HG02852 (cell line): ENCODE data around the gene PAPOLB.

Source experiments
- ATAC-seq: cut with Tn5 transposase; IDR thresholded peaks from one replicate; pipeline ENCODE4 v1.9.1; 2021; ENCODE audit warnings: mild to moderate bottlenecking, moderate library complexity; ENCODE audit not compliant: unreplicated experiment

The PAPOLB gene

DNA sequence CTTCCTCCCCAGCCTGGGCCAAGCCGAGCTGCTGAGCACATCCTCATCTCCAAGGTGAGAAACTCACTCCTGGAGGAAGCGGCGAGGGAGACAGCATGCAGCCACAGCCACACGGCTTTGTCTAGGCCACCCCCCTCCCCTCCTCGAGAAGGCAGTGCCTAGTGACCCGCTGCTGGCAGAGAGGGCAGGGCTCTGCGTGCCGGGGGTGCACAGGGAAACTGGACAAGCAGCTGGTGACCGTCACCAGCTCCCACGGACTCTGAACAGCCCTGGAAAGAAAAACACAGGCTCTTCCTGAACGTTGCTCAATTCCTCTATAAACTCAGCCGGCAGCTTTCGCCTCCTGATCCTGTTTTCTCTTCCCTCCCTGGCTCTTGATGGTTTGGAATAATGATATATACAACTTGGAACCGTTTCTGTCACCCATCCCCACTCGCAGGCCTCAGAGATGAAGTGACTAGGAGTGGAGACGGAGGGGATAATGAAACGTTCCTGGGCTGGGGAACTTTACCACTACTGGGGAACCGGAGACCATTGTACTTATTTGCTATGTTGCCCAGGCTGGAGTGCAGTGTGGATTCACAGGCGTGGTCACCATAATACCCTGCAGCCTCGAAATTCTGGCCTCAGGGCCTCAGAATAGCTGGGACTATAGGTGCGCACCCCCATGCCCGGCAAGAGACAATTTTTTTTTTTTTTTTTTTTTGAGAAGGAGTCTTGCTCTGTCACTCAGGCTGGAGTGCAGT, 19.3 kb downstream of the PAPOLB start:
- ATAC-seq: no peak

DNA sequence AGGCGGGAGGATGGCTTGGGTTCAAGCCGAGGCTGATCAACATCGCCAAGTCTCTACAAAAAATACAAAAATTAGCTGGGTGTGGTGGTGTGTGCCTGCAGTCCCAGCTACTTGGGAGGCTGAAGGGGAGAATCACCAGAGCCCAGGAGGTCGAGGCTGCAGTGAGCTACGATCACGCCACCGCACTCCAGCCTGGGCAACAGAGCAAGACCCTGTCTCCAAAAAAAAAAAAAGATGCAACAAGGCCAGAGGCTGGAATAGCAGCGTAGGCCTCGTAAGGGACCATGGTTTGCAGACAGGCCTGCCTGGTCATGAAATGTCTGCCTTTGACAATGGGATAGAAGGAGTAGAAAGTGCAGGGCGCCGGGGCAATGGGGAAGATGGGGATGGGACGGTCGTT, 20.0 kb downstream of the PAPOLB start:
- ATAC-seq: no peak

DNA sequence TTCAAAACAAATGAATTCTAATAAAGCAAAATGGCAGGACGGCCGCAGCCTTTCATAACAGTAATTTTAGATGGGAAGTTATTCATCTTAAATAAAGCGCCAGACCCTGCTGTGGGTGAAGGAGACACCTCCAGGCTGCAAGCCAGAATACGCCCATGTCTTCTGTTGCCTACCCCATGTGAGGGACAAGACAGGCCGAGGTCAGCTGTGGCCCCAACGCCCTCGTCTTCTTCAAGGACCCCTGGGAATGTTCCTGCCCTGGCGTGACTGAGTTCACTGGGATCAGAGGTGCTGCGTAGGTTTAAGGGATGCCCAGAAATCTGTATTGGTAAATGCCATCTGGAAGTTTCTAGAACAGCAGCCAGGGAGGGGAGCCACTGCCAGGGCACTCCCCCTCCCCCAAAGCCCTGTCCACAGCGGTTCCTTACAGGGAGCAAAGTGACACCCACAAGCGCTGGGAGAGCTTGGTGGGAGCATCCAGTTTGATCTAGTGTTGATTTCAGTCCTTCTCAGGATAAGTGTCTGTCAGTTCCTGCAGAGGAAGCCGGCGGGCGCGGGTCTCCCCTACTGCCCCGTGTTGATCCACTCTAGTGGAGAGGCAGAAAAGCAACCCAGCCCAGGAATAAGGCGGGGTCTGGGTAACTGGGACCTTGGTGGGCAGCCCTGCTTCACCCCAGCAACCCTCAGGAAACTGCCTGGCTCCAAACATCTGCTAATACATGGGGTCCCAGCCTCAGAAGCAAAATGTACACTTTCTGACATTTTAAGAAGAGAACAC, 20.6 kb downstream of the PAPOLB start:
- ATAC-seq: no peak

DNA sequence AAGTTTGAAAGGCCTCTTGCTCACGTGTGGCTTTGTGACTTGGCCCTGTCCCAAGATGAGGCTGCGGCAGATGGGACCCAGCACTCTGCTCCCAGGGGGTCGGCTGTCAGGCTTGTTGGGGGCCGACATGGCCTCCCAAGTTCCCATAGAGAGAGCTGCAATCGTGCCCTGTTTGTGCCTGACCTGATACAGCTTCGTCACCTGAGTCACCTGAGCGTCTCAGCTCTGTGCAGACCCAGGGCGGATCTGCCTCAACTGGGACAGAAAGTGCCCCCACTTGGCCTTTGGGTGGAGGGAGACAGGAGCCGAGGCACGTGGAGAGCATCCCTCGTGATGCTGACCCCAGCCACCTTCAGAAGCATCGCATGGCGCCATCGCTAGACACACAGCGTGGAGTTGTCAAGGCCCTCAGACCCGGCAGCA, 21.7 kb downstream of the PAPOLB start:
- ATAC-seq: no peak

DNA sequence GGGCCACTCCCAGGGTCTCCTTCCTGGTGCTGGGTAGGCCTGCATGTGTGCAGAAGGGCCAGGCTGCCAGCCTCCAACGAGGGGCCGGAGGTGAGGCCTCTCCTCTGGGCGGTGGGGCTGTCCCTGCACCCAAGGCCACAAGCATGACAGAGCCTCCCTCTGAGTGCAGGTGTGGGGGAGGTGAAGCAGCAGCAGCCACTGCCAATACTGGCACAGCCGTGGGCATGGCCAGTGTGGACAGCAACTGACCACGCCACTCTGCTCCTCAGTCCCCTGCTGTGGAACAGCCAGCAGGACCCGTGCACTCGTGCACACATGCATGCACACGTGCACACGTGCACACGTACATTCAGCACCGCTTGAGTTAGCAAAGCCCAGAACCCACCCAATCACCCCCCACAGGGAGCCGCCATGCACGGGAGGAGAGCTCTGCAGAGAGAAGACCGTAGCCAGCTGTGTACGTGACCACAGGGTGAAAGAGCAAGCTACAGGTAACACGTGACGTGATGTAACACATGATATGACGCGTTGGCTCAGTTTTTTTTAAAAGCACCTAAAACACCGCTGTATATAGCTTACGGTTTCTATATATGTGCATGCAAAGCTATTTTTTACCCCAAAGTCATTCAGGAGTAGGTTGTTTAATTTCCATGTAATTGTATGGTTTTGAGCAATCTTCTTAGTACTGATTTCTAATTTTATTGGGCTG, 23.1 kb downstream of the PAPOLB start:
- no peak for ATAC-seq

DNA sequence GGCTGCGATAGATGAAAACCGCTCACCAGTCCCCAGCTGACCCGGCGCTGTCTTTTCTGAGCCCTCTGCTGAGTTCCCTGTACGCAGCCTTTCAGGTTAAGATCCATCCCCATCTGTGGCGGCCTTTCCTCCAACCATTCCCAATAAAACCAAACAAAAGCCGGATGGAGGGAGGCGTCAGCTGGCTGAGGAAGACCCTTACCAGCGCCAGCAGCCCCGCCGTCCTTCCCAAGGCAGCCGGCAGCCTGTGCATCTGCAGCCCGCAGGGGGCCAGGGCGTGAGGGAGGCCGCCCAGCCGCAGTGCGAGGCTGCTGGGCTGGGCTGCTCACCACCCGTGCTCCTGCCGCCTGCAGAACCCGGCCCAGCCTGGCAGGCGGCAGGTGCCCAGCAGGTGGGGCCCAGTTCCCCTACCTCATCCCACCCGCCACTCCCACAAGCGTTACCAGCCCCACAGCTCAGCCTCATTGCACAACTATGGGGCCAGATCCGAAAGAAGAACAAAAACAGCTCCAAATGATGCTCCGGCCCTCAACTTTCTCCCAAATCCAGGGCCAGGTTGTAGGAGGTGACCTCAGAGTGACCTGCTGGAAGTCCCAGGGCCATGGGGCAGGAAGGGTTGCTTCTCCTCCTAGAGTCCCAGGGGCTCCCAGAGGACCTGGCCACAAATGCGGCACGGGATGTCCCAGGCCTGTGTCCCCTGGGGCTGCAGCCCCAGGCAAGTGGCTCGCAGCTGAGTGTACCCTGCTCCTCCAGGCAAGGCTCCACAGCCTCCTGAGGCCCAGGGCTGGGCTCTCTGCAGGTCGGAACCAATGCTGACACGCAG, 23.8 kb downstream of the PAPOLB start:
- no peak for ATAC-seq

DNA sequence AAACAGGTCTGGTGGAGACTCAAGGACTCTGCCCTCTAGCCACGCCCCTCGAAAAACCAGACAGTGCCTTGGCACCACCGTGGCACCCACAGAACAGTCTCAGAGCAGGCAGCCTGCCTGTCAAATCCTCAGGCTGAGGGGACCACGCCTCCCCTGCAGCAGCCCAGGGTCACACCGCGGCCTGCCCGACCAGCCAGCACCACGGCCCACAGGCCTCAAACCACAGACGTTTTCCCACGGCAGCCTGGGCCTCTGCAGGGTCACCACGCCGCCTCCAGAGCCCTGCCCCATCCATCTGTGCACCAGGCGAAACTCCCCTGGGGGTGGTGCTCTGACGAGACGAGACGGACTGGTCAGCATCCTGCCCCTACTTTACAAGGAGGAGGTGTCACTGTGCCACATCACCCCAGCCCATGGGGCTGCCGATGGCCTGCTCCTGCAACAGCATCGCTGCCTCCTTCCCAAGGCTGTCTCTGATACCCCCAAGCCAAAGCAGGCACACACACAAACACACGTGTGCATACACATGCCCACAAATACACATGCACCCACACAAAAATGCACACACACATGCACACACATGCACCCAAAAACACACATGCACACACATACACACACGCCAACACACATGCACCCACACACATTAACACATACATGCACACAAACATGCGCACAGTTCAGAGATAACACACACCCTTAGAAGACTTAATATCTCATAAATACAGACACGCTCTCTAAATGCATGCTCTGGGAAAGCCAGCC, 24.6 kb downstream of the PAPOLB start:
- ATAC-seq: no peak

DNA sequence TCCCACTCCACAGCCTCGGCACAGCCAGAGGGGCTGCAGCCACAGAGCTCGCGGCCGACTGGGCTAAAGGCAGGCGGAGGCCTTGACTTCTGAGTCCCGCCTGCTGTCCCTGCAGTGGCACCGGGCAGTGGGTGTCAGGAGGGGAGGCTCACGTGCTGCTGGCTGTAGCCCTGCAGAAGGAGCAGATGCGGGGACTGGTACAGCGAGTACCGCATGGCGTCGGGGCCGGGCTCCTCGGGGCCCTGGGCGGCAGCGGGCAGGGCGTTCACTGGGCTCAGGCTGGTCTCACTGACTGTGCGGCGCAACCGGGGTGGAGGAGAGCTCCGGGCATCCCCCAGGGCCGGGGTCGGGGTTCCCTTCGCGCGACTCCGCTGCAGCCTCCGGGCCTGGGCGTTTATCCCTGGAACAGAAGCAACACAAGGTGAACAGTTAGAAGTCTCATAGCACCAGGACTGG, 25.6 kb downstream of the PAPOLB start:
- no peak for ATAC-seq

DNA sequence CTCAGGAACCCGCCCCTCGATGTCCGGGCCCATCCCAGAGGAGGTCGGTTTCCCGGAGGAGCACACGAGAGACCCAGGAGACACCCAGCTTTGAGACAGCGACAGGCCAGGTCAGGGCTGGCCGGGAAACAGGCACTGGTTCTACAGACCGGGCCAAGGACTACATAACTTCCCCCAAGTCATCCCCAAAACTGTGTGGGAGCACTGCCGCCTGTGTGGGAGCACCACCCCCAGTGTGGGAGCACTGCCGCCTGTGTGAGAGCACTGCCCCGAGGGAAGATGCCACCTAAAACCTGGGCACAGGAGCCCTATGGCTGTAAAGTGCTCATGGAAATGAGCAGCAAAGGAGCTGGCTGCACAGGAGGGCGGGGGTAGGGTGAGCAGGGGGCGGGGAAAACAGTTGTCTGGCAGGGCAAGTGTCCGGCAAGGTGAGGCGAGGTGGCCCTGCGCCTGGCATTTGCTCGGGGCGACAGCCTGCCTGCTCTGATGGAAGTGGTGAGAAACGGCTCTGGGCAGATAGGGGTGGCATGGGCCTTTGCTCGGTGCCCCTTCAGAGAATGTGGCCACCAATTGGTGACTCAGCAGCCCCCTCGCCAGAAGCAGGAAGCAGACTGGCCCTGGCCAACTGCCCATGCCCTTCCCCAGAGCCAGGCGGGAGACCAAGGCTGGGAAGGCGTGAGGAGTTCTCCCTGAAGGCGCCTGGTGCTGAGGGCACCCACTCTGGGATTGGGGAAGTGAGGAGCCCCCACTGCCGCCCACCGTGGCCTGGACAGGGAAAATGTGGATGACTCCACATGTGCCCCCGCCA, 26.2 kb downstream of the PAPOLB start:
- ATAC-seq: no peak

DNA sequence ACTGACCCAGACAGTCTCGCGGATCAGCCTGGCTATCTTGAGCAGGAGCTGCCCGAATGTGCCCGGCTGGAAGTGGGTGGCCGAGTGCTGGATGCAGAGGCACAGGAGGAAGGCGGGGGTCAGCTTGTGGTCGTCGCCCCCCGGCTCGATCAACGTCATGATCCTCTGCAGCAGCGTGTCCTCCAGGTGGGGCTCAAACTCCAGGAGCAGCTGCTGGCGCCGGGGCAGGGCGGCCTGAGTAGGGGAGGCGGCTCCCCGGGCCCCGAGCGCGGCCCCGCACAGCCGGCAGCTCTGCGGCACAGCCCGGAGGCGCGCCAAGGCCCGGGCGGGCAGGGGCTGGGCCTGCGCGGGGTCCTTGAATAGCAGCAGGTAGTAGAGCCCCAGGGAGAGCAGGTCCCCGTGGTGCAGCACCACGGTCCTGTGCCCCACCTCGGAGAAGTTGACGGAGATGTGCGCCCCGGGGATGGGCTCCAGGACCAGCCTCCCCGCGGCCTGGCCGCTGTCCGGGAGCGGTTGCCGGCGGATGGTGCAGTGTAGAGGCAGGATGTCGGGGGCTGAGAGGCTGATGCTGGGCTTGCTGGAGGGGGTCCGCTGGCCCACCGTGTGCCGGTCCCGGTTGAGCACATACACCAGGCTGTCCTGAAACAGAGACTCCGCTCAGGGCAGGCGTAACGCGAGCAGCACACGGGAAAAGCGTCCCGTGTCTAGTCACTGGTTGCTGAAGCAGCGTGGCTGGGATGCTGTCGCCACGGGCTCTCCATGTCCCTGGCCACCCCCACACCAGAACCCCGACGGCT, 27.0 kb downstream of the PAPOLB start:
- no peak for ATAC-seq

DNA sequence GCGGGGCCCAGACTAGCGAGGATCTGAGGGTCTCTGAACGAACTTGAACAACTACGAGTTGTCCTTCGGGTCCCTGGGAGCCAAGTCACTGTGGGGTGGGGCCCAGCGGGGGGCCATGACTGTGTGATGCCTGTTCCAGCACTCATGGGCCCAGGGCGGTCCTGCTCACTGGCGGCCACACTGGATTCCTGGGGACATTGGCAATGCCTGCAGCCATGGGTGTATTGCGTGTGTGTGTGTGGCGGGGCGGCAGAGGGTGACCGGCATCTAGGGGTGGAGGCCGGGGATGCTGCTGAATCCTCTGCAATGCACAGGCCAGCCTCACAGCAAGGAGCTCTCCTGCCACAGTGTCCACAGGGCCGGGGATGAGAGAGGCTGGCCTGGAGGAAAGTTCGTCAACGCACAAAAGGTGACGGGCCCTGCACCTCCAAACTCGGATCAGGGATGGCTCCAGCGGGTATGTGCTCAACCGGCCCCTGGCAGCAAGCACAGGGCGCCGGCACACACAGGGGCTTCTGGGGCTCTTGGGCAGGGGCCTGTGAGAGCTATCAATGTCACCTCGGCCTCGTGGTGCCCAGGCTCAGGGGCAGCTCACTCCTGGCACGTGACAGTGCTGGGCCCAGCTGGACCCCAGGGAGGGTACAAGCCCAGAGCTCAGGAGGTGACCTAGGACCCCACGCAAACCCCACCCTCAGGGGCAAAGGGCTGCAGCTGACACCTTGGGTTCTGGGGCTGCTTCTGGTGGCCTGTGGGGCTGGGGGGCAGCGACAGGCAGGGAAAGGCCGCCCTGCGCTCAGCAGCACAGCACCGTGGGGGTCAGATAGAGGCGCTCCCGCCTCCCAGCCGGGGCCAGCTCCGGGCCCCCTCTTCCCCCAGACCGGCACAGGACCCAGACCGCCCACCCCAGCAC, 27.9 kb downstream of the PAPOLB start:
- ATAC-seq: no peak

DNA sequence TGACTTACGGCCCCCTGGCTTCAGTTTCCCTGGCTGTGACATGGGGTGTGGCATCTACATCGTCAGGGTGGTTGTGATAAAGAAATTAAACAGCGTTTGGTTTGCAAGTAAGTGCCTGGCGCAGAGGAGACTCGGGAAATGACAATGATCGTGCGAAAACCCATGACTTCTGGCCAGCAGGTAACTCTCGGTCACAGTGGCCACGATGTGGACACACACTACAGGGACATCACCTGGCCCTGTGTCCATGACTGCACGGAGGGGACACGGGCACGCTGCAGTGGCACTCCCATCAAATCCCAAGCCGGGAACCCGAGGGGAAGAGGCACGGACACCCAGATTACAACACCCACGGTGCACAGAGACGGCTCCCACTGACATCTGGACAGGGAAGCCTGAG, 28.7 kb downstream of the PAPOLB start:
- ATAC-seq: no peak

DNA sequence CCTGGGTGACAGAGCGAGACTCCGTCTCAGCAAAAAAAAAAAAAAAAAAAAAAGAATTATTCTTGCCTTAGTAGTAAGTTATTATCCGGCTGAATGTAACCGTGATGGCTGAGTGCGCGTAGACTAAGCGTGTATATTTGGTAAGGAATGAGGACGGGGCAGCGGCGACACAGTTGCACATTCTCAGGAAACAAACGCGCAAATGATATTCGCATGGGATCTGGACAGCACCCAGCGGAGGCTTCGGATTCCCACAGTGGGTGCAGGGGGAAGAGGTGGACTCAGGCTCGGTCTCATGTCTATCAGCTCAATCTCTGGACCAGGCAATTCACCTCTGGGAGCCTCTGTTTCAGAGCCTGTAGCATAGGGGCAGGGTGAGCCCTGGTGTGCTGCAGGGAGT, 29.1 kb downstream of the PAPOLB start:
- no peak for ATAC-seq

DNA sequence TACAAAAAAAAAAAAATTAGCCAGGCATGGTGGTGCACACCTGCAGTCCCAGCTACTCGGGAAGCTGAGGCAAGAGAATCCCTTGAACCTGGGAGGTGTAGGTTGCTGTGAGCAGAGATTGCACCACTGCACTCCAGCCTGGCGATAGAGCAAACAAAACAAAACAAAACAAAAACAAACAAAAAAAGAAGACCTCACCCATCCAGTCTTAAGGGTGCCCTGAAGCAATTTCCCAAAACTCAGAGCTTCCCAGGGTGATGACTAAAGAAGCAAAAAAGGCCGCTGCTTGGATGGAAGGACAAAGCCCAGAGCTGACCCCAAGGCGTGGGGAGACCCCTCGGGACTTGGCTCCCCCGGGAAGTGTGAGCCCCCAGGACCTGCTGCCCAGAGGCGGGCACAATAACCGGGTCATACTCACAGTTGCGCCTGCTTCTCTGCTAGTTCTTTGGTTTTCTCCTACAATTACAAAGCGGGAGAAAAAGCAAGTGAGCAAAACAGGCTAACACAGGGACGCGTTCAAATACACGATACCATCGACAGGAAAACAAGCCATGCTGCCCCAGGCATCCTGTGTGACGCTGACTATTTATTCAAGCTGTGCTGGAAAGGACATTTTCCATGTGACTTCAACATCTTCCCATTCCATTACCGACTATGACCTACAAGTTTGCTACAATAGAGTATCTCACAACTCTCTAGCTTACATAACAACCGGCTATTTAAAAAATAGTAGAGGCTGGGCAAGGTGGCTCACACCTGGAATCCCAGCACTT, 29.9 kb downstream of the PAPOLB start:
- ATAC-seq: no peak

DNA sequence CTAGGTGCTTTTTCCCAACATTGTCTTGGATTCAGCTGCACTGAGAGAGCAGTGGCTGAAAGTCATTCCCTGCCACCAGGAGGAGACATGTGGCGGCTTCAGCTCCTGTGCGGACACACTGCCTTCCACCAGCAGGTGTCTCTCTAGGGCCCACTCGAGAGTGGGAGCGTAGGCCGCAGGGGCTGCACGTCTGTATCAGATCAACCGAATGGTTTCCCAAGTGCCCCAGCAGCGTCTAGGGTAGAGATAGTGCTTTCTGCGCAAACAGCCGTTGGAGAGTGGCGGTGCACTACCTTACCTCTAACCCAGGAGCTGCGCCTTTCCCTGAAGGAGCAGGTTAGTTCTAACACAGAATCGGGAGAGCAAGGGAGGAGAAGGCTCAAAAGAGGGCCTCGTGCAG, 31.7 kb downstream of the PAPOLB start:
- no peak for ATAC-seq

DNA sequence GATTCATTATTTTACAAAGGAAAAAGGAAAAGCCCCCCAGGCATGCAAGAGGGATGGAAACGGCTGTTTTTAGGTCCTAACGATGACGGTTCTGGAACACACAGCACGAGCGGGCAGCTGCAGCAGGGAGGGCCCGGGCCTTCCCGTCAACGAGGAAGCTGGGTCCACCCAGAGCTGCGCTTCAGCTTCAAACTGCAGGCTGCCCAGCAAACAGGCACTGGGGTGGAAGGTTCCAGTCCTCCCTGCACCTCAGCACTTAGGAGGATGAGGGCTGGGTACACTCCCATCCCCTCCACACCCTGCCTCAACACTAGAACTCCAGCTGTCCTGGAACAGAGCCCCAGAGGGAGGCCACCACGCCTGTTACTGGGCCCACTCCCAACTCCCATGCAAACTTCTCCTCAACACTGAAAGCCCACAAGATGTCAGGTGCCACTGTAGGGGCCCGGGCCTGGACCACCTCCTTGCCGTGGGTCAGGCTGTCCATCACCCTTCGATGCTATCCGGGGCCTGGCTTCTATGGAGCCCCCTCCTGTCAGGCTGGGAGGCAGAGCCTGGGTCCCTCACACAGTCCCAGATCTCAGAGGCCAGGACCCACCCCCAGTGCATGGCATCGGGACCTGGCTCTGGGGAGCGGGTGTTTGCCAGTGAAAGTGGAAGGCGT, 33.0 kb downstream of the PAPOLB start:
- no peak for ATAC-seq
